Breast epithelium (tissue), 3 donors: ENCODE results near the gene CORO1C.

Source experiments
- POLR2A ChIP-seq: fragments of 450-650 bp; IDR thresholded peaks from one replicate; pipeline ENCODE4 v1.6.1; 2016; ENCODE audit warnings: antibody characterized with exemption, mild to moderate bottlenecking, moderate library complexity
- TF ChIP-seq, protein P1 (sequence below), 3 donors: fragments of 450-650 bp; IDR thresholded peaks; one replicate each; pipeline ENCODE4 v1.5.1; 2016 to 2017; ENCODE audit warnings: antibody characterized with exemption in 3 of 3, mild to moderate bottlenecking in 3 of 3, moderate library complexity in 3 of 3

DNA sequence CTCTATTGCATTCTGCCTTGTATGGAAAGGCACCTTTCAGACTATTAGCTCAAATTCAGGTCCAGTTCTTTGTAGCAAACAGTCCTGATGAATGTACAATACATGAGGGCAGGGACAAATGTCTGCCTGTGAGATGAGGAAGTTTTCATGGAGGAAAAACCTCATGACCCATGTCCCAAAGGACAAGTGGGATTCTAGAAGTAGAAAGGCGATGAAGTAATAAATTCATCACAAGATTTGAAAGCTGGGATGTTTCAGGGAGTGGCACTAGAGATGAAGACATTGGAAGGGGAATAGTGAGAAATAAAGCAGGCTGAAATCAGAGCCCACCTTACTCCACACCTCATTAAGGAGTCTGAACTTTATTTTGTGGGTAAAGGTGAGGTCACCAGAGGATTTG is 4.2 kb downstream of the CORO1C start:
- TF ChIP-seq, protein P1, sequence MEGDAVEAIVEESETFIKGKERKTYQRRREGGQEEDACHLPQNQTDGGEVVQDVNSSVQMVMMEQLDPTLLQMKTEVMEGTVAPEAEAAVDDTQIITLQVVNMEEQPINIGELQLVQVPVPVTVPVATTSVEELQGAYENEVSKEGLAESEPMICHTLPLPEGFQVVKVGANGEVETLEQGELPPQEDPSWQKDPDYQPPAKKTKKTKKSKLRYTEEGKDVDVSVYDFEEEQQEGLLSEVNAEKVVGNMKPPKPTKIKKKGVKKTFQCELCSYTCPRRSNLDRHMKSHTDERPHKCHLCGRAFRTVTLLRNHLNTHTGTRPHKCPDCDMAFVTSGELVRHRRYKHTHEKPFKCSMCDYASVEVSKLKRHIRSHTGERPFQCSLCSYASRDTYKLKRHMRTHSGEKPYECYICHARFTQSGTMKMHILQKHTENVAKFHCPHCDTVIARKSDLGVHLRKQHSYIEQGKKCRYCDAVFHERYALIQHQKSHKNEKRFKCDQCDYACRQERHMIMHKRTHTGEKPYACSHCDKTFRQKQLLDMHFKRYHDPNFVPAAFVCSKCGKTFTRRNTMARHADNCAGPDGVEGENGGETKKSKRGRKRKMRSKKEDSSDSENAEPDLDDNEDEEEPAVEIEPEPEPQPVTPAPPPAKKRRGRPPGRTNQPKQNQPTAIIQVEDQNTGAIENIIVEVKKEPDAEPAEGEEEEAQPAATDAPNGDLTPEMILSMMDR (IDR thresholded peaks at IDR 0.05), result no peak
- no peak for TF ChIP-seq POLR2A
